ENCODE measurements around the gene YWHAH.
A peak's percentile ranks its signal among the peaks of the same experiment; 100 is the strongest.

Gene YWHAH

GRCh38 chr22:31944700-31945442 is 536 bp downstream of the YWHAH start (continued):
- TF ChIP-seq ZNF670 (tag by site-specific recombination; IDR thresholded peaks at IDR 0.05; ENCODE audit: low read depth) (no peak), KLF9 (tag by site-specific recombination; IDR thresholded peaks at IDR 0.05; ENCODE audit: low read depth) (peak; percentile 82), KLF8 (tag by site-specific recombination; IDR thresholded peaks at IDR 0.05) (peak; percentile 69), ZNF398 (tag by site-specific recombination; IDR thresholded peaks at IDR 0.05) (peak; percentile 73), ZSCAN16 (tag by site-specific recombination; IDR thresholded peaks at IDR 0.05) (no peak), ZNF664 (tag by site-specific recombination; IDR thresholded peaks at IDR 0.05) (no peak)
- TF ChIP-seq, protein P1, sequence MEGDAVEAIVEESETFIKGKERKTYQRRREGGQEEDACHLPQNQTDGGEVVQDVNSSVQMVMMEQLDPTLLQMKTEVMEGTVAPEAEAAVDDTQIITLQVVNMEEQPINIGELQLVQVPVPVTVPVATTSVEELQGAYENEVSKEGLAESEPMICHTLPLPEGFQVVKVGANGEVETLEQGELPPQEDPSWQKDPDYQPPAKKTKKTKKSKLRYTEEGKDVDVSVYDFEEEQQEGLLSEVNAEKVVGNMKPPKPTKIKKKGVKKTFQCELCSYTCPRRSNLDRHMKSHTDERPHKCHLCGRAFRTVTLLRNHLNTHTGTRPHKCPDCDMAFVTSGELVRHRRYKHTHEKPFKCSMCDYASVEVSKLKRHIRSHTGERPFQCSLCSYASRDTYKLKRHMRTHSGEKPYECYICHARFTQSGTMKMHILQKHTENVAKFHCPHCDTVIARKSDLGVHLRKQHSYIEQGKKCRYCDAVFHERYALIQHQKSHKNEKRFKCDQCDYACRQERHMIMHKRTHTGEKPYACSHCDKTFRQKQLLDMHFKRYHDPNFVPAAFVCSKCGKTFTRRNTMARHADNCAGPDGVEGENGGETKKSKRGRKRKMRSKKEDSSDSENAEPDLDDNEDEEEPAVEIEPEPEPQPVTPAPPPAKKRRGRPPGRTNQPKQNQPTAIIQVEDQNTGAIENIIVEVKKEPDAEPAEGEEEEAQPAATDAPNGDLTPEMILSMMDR (tag by site-specific recombination; IDR thresholded peaks at IDR 0.05): peak; percentile 44

DNA sequence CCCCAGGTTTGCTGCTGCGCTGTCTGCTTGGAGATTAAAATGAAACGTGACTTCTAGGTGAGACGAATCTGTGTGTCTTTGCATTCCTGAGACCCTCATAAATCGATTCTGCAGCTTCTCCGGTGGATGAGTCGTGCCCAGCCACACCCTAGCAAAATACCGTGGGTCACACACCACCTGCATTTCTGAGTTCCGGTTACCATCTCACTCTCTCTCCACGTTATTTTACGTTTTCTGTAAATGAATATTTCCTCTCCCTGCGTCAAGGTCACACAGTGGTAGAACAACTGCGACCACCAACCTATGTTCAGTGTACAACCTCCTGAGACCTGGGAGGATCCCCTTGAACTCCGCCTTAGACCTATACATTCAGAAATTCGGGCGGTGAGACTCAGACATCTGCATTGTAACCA is 1.1 kb downstream of the YWHAH start:
- TF ChIP-seq ZNF830 (tag by site-specific recombination; IDR thresholded peaks at IDR 0.05; ENCODE audit: low read depth): no peak
- TF ChIP-seq ZBTB17 (tag by site-specific recombination; IDR thresholded peaks at IDR 0.05): peak; percentile 83
- no peak for TF ChIP-seq ZNF623 (tag by site-specific recombination; IDR thresholded peaks at IDR 0.05)
- TF ChIP-seq ZNF133 (tag by site-specific recombination; IDR thresholded peaks at IDR 0.05): no peak
- TF ChIP-seq KLF7 (tag by site-specific recombination; IDR thresholded peaks at IDR 0.05; ENCODE audit: borderline replicate concordance): peak; percentile 49; the same call in 1 of the 2 replicates
- 0 out of 2 replicates have a peak, but pooled peaks have one; percentile 31 for TF ChIP-seq ZBTB20 (tag by site-specific recombination; IDR thresholded peaks at IDR 0.05)
- TF ChIP-seq KLF9 (tag by site-specific recombination; IDR thresholded peaks at IDR 0.05; ENCODE audit: low read depth): 0 out of 2 replicates have a peak, but pooled peaks have one; percentile 8
- POLR2A ChIA-PET: interaction anchor here (1.0 to 2.3 kb wide), 6 partner anchors 10 to 284 kb away, joined by 3 to 10 read pairs (median 5); partner anchors contain the start of genes DEPDC5 and PISD
- no peaks in the 10 kb centered on the region for H3K9me3 ChIP-seq (ENCODE audit: control insufficient read depth, insufficient read depth, low read depth, low read length)
- H3K4me1 ChIP-seq (ENCODE audit: control insufficient read depth, insufficient read depth, low read length): peaks cover 12% of the 10 kb centered on the region; the same call in 1 of the 2 replicates
- H3K36me3 ChIP-seq (ENCODE audit: control insufficient read depth in 2 of 2, insufficient read depth in 1 of 2, low read length in 2 of 2): peaks cover 31 to 32% of the 10 kb centered on the region in 2 experiments
- H3K4me3 ChIP-seq (ENCODE audit: low read depth, low read length): peak overlapping the region; percentile 83
- CTCF ChIA-PET: interaction anchor here (0.7 to 2.7 kb wide), 7 partner anchors 10 to 682 kb away, joined by 3 to 10 read pairs (median 3); no protein-coding TSS in a partner anchor
- peak overlapping the region; percentile 99 for H3K27ac ChIP-seq (ENCODE audit: extremely low read depth, low read depth, low read length)

DNA sequence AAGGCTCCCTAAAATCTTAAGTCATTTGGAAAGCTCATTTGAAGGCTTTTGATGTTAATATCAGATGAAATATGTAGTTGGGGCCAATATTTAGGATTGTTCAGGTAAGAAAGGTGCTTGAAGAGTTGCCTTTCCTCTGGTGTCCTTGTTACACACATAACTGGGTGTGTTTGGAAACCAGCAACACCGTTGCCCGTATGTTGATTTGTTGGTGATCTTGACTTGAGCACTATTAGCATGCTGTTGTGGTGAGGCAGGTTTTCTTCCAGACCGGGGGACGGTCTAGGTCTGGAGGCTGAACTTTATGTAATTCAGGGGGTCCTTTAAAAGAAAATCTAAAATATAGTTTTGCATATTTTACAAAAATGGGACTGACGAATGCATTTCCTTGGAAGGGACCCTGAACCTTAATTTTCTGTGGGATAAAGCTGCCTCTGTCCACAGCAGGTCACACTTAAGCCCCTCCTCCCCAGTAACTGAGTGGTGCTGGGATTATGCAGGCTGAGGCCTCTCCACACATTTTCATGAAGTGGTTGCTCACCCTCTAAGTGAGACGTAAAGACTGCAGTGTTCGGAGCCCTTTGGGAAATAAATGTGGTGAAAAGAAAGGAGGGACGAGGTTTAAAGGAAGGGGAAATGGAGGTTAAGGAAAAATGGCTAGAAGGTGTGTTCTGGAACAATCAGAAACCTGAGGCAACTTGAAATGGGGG is 1.8 kb downstream of the YWHAH start:
- H3K4me3 ChIP-seq (ENCODE audit: low read depth, low read length): peak overlapping the region; percentile 83
- CTCF ChIA-PET: interaction anchor here (0.7 to 2.7 kb wide), 9 partner anchors 9 to 681 kb away, joined by 3 to 10 read pairs (median 3); no protein-coding TSS in a partner anchor
- POLR2A ChIA-PET: interaction anchor here (1.3 to 2.3 kb wide), 5 partner anchors 9 to 284 kb away, joined by 3 to 10 read pairs (median 5); partner anchors contain the start of gene PISD
- H3K36me3 ChIP-seq (ENCODE audit: control insufficient read depth in 2 of 2, insufficient read depth in 1 of 2, low read length in 2 of 2): peaks cover 38 to 39% of the 10 kb centered on the region in 2 experiments
- TF ChIP-seq ZNF433 (tag by site-specific recombination; IDR thresholded peaks at IDR 0.05; ENCODE audit: low read depth) (no peak), TRIM28 (IDR thresholded peaks at IDR 0.05; ENCODE audit: borderline replicate concordance, low read length) (peak; percentile 39; the same call in 1 of the 2 replicates), PRDM1 (tag by site-specific recombination; IDR thresholded peaks at IDR 0.05) (no peak), ZNF423 (tag by site-specific recombination; IDR thresholded peaks at IDR 0.05) (no peak), ZNF600 (tag by site-specific recombination; IDR thresholded peaks at IDR 0.05) (peak; percentile 35; the same call in 1 of the 2 replicates)
- TF ChIP-seq, protein P2, sequence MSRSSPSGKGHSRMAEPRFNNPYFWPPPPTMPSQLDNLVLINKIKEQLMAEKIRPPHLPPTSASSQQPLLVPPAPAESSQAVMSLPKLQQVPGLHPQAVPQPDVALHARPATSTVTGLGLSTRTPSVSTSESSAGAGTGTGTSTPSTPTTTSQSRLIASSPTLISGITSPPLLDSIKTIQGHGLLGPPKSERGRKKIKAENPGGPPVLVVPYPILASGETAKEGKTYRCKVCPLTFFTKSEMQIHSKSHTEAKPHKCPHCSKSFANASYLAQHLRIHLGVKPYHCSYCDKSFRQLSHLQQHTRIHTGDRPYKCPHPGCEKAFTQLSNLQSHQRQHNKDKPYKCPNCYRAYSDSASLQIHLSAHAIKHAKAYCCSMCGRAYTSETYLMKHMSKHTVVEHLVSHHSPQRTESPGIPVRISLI (tag by site-specific recombination; IDR thresholded peaks at IDR 0.05): no peak
- TF ChIP-seq, protein P3, sequence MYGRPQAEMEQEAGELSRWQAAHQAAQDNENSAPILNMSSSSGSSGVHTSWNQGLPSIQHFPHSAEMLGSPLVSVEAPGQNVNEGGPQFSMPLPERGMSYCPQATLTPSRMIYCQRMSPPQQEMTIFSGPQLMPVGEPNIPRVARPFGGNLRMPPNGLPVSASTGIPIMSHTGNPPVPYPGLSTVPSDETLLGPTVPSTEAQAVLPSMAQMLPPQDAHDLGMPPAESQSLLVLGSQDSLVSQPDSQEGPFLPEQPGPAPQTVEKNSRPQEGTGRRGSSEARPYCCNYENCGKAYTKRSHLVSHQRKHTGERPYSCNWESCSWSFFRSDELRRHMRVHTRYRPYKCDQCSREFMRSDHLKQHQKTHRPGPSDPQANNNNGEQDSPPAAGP (tag by site-specific recombination; IDR thresholded peaks at IDR 0.05): no peak
- peaks cover 12% of the 10 kb centered on the region; the same call in 1 of the 2 replicates for H3K4me1 ChIP-seq (ENCODE audit: control insufficient read depth, insufficient read depth, low read length)
- no peaks in the 10 kb centered on the region for H3K9me3 ChIP-seq (ENCODE audit: control insufficient read depth, insufficient read depth, low read depth, low read length)
- H3K27ac ChIP-seq (ENCODE audit: extremely low read depth, low read depth, low read length): peak overlapping the region; percentile 99

Measured in HEK293 (cell line).